Vagina (tissue), 2 donors: Measurements from ENCODE around the gene KRTAP10-3.

Source experiments
- POLR2A ChIP-seq, 2 donors: fragments of 450-650 bp; IDR thresholded peaks; one replicate each; pipeline ENCODE4 v1.6.1; 2017; ENCODE audit warnings: antibody characterized with exemption in 2 of 2, mild to moderate bottlenecking in 2 of 2, moderate library complexity in 2 of 2
- POLR2AphosphoS5 ChIP-seq, 2 donors: sonication (generic); formaldehyde crosslinking; IDR thresholded peaks; one replicate each; pipeline ENCODE4 v1.9.0; 2017; ENCODE audit warnings: antibody characterized with exemption in 2 of 2, mild to moderate bottlenecking in 2 of 2, low read depth in 1 of 2; ENCODE audit not compliant: insufficient read depth in 1 of 2
- TF ChIP-seq, protein P1 (sequence below), 3 experiments: fragments of 450-650 bp in 2 of 3; fragments of 200-600 bp in 1 of 3; sonication (generic) in 1 of 3; IDR thresholded peaks; one replicate each; pipeline ENCODE4 v1.5.1; 2017 to 2019; ENCODE audit warnings: antibody characterized with exemption in 3 of 3, mild to moderate bottlenecking in 2 of 3, moderate library complexity in 2 of 3

- TF ChIP-seq, protein P1, sequence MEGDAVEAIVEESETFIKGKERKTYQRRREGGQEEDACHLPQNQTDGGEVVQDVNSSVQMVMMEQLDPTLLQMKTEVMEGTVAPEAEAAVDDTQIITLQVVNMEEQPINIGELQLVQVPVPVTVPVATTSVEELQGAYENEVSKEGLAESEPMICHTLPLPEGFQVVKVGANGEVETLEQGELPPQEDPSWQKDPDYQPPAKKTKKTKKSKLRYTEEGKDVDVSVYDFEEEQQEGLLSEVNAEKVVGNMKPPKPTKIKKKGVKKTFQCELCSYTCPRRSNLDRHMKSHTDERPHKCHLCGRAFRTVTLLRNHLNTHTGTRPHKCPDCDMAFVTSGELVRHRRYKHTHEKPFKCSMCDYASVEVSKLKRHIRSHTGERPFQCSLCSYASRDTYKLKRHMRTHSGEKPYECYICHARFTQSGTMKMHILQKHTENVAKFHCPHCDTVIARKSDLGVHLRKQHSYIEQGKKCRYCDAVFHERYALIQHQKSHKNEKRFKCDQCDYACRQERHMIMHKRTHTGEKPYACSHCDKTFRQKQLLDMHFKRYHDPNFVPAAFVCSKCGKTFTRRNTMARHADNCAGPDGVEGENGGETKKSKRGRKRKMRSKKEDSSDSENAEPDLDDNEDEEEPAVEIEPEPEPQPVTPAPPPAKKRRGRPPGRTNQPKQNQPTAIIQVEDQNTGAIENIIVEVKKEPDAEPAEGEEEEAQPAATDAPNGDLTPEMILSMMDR (IDR thresholded peaks at IDR 0.05), result no peak
- no peak for TF ChIP-seq POLR2A (IDR thresholded peaks at IDR 0.05)
- TF ChIP-seq POLR2AphosphoS5 (IDR thresholded peaks at IDR 0.05; ENCODE audit: insufficient read depth in 1 of 2, low read depth in 1 of 2), result no peak
Measured at GRCh38 chr21:44568667-44569556, 10.3 kb upstream of the KRTAP10-3 start.
